Panc1 (cell line): Measurements from ENCODE around the gene APOL2.

Source experiments
- CTCF ChIP-seq: fragments of 450-650 bp; IDR thresholded peaks from 2 replicates; pipeline ENCODE4 v1.5.1; 2017; ENCODE audit warnings: mild to moderate bottlenecking
- POLR2AphosphoS5 ChIP-seq: IDR thresholded peaks from 2 replicates; pipeline ENCODE4 v1.6.1; 2012; ENCODE audit warnings: mild to moderate bottlenecking, low read depth, low read length, moderate library complexity
- REST ChIP-seq, 2 experiments: IDR thresholded peaks; 2 replicates each; pipeline ENCODE4 v1.6.1; 2011 to 2012; ENCODE audit warnings: low read depth in 2 of 2, control low read depth in 1 of 2, low read length in 1 of 2, mild to moderate bottlenecking in 1 of 2, moderate library complexity in 1 of 2; ENCODE audit not compliant: insufficient read depth in 1 of 2
- SIN3A ChIP-seq: IDR thresholded peaks from 2 replicates; pipeline ENCODE4 v1.6.1; 2012; ENCODE audit warnings: low read depth, mild to moderate bottlenecking, low read length, moderate library complexity, borderline replicate concordance; ENCODE audit not compliant: insufficient read depth
- TCF7L2 ChIP-seq: IDR thresholded peaks from 2 replicates; pipeline ENCODE4 v1.6.1; 2011; ENCODE audit warnings: mild to moderate bottlenecking, low read depth, low read length, inconsistent platforms

- no peak for TF ChIP-seq CTCF
- TF ChIP-seq SIN3A: no peak
- TF ChIP-seq POLR2AphosphoS5: no peak
- no peak for TF ChIP-seq REST (IDR thresholded peaks at IDR 0.05; ENCODE audit: insufficient read depth in 1 of 2, low read depth in 2 of 2, low read length in 1 of 2)
- no peak for TF ChIP-seq TCF7L2
Observed at GRCh38 chr22:36244522-36245391, 5.4 kb upstream of the APOL2 start.
